ENCODE results near the gene METTL22.
A peak's percentile ranks its signal among the peaks of the same experiment; 100 is the strongest.

METTL22 gene

DNA sequence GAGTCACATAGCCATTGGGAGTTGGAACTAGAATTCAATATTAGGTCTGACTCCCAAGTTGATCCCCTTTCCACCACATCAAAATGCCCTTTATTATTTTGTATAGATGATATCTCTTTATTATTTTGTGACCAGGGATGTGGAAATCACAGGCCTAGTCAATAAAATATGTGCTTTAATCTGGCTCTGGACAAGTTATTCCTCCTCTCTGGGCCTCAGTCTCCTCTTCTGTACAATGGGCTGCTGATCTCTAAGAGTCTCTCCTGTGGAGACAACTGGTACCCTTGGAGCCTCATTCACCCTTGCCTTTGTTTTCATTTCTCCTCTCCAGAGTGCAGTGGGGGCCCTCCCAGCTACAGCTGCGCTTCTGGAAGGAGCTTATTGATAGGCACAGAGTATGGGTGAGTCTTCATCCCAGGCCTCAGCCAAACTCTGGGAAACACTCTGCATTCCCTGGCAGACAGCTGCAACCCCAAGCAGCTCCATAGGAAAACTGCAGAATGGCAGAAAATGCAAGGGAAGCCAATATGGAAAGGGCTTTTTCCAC lies 48.6 kb downstream of the METTL22 start:
- DNase-seq = no peak

DNA sequence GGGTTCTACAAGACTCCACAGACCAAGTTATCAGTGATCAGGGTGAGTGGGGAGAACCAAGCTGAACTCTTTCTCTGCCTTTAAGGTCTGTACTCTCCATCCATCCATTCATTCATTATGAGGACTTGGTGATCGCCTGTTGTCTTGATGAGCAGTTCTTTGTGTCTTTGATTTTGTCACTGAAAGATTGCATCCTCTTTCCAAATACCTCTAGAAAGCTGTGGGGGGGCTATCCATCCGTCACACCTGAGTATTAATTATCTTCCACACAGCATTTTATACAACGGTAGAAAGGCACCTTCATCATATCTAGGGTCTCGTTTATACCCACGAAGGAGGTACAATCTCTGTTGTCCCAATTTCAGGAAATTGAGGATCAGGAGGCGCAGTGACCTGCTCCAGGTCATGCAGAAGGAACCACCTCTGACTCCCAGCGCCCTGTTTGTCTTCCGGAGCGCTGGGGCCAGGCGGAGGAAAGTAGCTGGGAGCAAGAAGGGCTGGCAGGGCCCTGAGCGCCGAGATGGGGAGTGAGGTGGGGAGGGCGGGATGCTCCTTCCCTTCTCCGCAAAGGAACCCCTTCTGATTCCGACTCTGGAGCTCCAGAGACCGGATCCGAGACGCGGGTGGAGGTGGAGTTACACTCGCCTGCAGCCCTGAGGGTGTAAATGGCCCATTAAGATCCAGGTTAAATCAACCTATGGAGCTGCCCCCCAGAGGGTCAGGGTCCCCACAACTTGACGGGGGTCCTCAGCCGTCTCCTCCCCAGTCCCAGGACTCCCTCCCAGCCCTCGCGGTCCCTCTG lies 52.3 kb downstream of the METTL22 start:
- DNase-seq = no peak

DNA sequence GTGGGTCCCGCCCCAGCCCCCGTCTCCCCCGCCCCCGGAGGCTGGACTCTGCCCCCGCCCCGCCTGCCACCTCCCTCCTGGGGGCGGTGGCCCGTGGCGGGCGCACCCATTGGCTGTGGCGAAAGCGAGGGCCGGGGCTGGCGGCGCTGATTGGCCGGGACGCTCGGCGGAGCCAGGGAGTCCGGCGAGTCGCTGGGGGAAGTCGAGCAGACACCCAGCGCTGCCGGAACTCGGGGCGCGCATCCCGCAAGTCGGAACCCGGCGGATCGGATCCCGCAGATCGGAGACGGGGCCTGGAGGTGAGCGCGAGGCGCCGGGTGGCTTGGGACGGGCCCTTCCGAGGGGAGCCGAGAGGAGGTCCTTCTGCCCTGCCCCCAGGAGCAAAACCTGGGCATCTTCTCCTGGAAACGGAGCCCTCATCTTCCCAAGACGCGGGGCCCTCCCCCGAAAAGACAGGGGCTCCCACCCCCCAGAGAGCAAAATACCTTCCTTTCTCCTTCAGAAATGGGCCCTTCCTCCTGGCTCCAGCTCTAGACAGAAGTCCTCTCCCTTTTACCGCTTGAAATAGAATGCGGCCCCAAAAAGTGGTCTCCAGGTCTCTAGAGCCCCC lies 53.0 kb downstream of the METTL22 start, which contains the start of gene ABAT:
Gene ABAT, plus strand, starts transcription at position 205 of the 610 bp plus-strand sequence. CDS start 61,123 bp downstream, outside the sequence.
- DNase-seq = peak; percentile 90

- peak; percentile 45 to 66 for DNase-seq
Observed at GRCh38 chr16:8675183-8676159, 54.0 kb downstream of the METTL22 start.

DNA sequence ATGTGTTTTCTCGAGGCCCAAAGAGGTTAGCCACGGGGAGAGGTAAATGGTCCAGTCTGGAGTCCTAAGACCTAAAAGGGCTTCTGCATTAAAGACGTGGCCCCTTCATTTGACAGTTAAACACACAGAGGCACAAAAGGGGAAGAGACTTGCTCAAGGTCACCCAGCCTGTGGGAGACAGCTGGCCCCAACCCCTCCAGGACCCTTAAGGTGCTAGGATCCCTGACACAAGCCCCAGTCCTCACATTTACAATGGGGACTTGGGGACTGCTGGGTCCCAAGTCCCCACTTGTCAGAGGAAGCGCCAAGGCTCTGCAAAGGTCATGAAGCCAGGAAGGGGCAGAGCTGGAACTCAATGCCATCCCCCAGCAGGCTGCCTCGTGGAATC lies 54.7 kb downstream of the METTL22 start:
- DNase-seq = no peak

DNA sequence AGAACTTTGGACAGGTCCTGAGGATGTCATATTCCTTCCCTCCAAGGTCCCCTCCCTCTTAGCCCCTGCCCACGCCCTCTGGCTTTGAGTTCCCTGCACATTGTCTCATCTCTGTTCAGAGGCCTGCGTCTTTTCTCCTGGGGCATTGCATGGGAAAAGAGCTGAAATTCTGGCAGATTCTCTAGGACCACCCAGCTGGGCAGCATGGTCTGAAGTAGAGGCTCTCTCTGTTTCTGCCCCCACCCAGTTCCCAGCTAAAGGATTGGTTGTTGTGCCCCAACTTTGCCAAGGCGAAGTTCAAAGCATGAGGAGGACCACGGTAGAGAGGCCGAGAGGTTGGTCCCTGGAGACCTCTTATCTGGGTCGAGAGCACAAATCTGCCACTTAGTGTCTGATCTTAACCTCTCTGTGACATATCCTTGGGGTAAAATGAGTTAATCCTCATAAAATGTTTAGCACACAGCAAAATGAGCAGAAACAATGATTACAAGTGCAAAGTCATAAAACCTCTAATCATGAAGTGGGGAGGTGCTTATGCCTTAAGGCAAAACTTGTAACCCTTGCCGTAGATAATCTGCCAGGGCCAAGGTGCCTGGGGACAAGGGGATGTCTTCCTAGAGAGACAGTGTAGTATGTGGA lies 55.4 kb downstream of the METTL22 start:
- no peak for DNase-seq

- no peak for DNase-seq
Observed at GRCh38 chr16:8677481-8677880, 56.0 kb downstream of the METTL22 start.

DNA sequence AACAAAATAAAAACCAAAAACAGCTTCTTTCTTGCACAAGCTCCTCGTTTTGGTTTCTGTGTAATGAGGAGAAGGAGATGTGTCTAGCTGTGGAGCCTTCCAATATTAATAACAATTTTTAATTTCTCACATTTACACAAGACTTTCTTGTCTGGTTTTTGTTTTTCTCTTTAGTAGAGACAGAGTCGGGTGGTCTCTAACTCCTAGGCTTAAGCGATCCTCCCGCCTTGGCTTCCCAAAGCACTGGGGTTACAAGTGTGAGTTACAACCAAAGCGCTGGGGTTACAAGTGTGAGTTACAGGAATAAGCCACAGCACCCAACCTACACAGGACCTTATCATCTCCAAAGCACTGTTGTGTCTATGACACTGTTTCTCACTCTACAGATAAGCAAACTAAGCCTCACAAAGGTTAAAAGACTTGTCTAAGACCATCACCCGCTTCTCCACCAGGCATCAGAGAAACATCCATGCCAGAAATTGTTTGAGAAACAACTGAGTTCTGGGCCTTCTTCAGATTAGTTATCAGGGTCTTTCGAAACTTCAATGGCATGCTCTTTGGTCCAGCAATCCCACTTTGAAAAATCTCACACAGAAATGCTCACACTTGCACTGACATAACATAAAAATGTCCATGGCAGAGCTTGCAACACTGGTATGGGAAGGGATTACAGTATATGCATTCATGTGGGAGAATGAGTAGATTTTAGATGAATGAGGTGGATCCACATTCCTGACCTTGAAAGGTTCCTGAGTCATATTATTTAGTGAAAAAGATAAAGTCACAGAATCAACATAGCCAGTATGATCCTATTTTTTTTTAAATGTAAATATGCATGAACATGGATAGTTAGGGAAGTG lies 56.8 kb downstream of the METTL22 start:
- DNase-seq = no peak

GRCh38 chr16:8679151-8679550 lies 57.7 kb downstream of the METTL22 start:
- no peak for DNase-seq

- no peak for DNase-seq
Observed at GRCh38 chr16:8682551-8683259, 61.2 kb downstream of the METTL22 start.

DNA sequence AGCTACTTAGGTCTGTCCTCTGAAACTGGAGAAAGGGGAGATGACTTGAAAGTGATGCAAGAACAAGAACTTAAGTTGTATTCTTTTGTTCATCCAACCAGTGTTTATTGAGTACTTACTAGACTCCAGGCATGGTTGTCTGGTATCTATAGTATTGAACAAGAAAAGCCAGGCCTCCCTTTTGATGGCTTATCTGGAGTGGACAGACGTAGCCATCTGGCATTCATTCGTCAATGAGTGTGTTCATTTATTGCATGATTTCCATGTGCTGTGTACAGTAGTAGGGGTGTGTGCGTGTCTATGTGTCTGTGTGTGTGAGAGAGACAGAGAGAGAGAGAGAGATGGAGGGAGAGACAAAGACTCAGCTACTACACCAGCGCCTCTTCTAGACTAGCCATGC lies 62.1 kb downstream of the METTL22 start:
- DNase-seq = no peak

GRCh38 chr16:8685617-8686016 lies 64.1 kb downstream of the METTL22 start:
- no peak for DNase-seq

DNA sequence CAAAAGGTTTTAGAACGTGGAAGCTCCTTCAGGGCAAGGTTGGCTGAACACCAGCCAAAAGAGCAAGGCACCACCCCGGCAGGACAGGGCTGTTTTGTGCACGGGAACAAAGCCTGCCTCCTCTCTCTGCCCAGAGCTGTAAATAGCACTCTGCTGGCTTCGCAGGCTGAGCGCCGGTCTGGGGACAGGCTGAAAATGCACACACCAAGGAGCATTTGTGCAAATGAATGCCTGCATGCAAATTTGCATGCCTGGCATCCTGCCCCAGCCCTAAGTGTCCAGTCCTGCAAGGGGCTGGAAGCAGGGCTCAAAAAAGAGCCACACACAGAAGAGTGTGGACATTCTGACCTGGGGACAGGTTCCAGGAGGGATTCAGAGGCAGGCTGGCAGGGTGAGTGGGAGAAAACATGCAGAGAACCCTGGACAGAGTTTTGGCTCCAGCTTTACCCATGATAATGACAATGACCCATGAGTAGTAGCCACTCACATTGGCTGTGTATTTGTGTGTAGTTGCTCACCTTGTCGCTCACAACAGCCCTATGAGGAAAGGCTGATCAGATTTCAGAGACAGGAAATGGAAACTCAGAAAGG lies 64.6 kb downstream of the METTL22 start:
- no peak for DNase-seq

DNA sequence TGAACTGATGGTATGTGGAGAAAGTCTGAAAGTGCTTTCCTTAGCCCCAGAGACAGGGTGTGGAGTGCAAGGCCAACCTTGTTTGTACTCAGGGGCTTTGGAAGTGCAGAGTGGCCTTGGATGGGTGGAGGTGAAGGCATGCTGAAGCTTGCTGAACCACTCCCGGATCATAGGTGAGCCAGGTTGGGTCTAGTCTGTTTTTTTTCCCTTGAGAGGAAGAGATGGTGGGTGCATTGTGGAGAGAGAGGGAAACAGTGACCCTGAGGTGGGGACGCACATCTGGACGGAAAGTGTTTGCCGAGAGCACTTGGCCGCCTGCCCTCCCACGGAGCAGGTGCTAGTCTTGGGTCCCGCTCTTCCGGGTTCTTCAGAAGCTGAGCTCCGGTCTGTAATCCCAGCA lies 65.4 kb downstream of the METTL22 start:
- no peak for DNase-seq

GRCh38 chr16:8689686-8690085 lies 68.2 kb downstream of the METTL22 start:
- no peak for DNase-seq

GRCh38 chr16:8691728-8692127 lies 70.2 kb downstream of the METTL22 start:
- no peak for DNase-seq

GRCh38 chr16:8694795-8695728 lies 73.6 kb downstream of the METTL22 start:
- no peak for DNase-seq

- DNase-seq = no peak
Observed at GRCh38 chr16:8696880-8697279, 75.4 kb downstream of the METTL22 start.

GRCh38 chr16:8697965-8698364 lies 76.5 kb downstream of the METTL22 start:
- no peak for DNase-seq
